H9 (cell line): Measurements from ENCODE around the gene ASF1B. TPM values are rescaled to one million over a fixed set of nuclear protein-coding genes. Genes with fewer than 3 reads are reported as not detected.

Source experiments
- DNase-seq: peaks from one replicate; pipeline ENCODE4 v3.0.0-alpha.2; 2017
- H2AFZ ChIP-seq: one replicate; pipeline ENCODE4 v1.6.1; 2013; ENCODE audit warnings: mild to moderate bottlenecking, low read length, control low read depth, moderate library complexity
- H2AK5ac ChIP-seq: 2 replicates; pipeline ENCODE4 v1.6.1; 2013; ENCODE audit warnings: low read length, control low read depth, mixed read lengths; ENCODE audit not compliant: insufficient read length
- H2BK120ac ChIP-seq: one replicate; pipeline ENCODE4 v1.6.1; 2013; ENCODE audit warnings: low read depth, mild to moderate bottlenecking, low read length, control low read depth, inconsistent platforms; ENCODE audit not compliant: poor library complexity, severe bottlenecking
- H2BK12ac ChIP-seq: 2 replicates; pipeline ENCODE4 v1.6.1; 2013; ENCODE audit warnings: low read length, control low read depth, mixed read lengths, low read depth; ENCODE audit not compliant: insufficient read length
- H2BK15ac ChIP-seq: 2 replicates; pipeline ENCODE4 v1.6.1; 2013; ENCODE audit warnings: low read depth, low read length, control low read depth
- H2BK20ac ChIP-seq: one replicate; pipeline ENCODE4 v1.6.1; 2013; ENCODE audit warnings: low read depth, mild to moderate bottlenecking, low read length, control low read depth, inconsistent platforms; ENCODE audit not compliant: poor library complexity, severe bottlenecking
- H2BK5ac ChIP-seq: 2 replicates; pipeline ENCODE4 v1.6.1; 2013; ENCODE audit warnings: low read length, control low read depth, mixed read lengths; ENCODE audit not compliant: insufficient read length
- H3K14ac ChIP-seq: 2 replicates; pipeline ENCODE4 v1.6.1; 2013; ENCODE audit warnings: low read length, control low read depth; ENCODE audit not compliant: insufficient read depth
- H3K18ac ChIP-seq: 2 replicates; pipeline ENCODE4 v1.6.1; 2013; ENCODE audit warnings: low read depth, mild to moderate bottlenecking, mixed read lengths, low read length, control low read depth; ENCODE audit not compliant: insufficient read length
- H3K23ac ChIP-seq: 2 replicates; pipeline ENCODE4 v1.6.1; 2013; ENCODE audit warnings: low read length, control low read depth, mixed read lengths, low read depth; ENCODE audit not compliant: insufficient read length
- H3K23me2 ChIP-seq: 2 replicates; pipeline ENCODE4 v1.6.1; 2013; ENCODE audit warnings: low read depth, mild to moderate bottlenecking, mixed read lengths, low read length, control low read depth; ENCODE audit not compliant: insufficient read length, poor library complexity, severe bottlenecking
- H3K27ac ChIP-seq: 2 replicates; pipeline ENCODE4 v1.5.1; 2013; ENCODE audit warnings: low read length, control low read depth, mixed read lengths, low read depth; ENCODE audit not compliant: insufficient read length
- H3K27me3 ChIP-seq: 2 replicates; pipeline ENCODE4 v1.6.1; 2013; ENCODE audit warnings: low read length, control low read depth, inconsistent platforms; ENCODE audit not compliant: insufficient read depth
- H3K4ac ChIP-seq: 2 replicates; pipeline ENCODE4 v1.6.1; 2013; ENCODE audit warnings: low read depth, mild to moderate bottlenecking, control low read depth, inconsistent platforms, low read length, moderate library complexity
- H3K4me1 ChIP-seq: 2 replicates; pipeline ENCODE4 v1.6.1; 2013; ENCODE audit warnings: low read length, control low read depth, inconsistent platforms; ENCODE audit not compliant: insufficient read depth
- H3K4me2 ChIP-seq: 2 replicates; pipeline ENCODE4 v1.6.1; 2013; ENCODE audit warnings: low read length, control low read depth, mixed read lengths; ENCODE audit not compliant: insufficient read length, insufficient read depth
- H3K56ac ChIP-seq: 2 replicates; pipeline ENCODE4 v1.6.1; 2013; ENCODE audit warnings: low read depth, mild to moderate bottlenecking, mixed read lengths, low read length, control low read depth; ENCODE audit not compliant: insufficient read length
- H3K79me1 ChIP-seq: 2 replicates; pipeline ENCODE4 v1.6.1; 2013; ENCODE audit warnings: low read depth, mild to moderate bottlenecking, moderate library complexity, low read length, control low read depth, inconsistent platforms; ENCODE audit not compliant: insufficient read depth, poor library complexity, severe bottlenecking
- H3K79me2 ChIP-seq: 2 replicates; pipeline ENCODE4 v1.6.1; 2013; ENCODE audit warnings: low read length, control low read depth, inconsistent platforms; ENCODE audit not compliant: insufficient read depth
- H3K9ac ChIP-seq: 2 replicates; pipeline ENCODE4 v1.6.1; 2013; ENCODE audit warnings: low read length, control low read depth, mixed read lengths; ENCODE audit not compliant: insufficient read length; ENCODE audit errors: extremely low read depth
- H3K9me3 ChIP-seq: one replicate; pipeline ENCODE4 v1.6.1; 2013; ENCODE audit warnings: low read depth, low read length, inconsistent platforms; ENCODE audit not compliant: control insufficient read depth
- H3T11ph ChIP-seq: one replicate; pipeline ENCODE4 v1.6.1; 2013; ENCODE audit warnings: mild to moderate bottlenecking, low read length, control low read depth, inconsistent platforms
- H4K20me1 ChIP-seq: one replicate; pipeline ENCODE4 v1.6.1; 2013; ENCODE audit not compliant: control insufficient read depth, insufficient read length, insufficient read depth
- H4K5ac ChIP-seq: 2 replicates; pipeline ENCODE4 v1.6.1; 2013; ENCODE audit warnings: low read depth, mild to moderate bottlenecking, mixed read lengths, low read length, control low read depth; ENCODE audit not compliant: insufficient read length
- H4K8ac ChIP-seq: replicated peaks from 2 replicates; pipeline ENCODE4 v1.6.1; 2013; ENCODE audit warnings: low read length, control low read depth, mixed read lengths, low read depth; ENCODE audit not compliant: insufficient read length
- H4K91ac ChIP-seq: 2 replicates; pipeline ENCODE4 v1.6.1; 2013; ENCODE audit warnings: low read depth, mild to moderate bottlenecking, moderate library complexity, mixed read lengths, low read length, control low read depth; ENCODE audit not compliant: insufficient read length
- H3K27ac Mint-ChIP-seq, 3 experiments: 2 replicates in 2 of 3; 3 replicates in 1 of 3; pipeline ENCODE4 v1.8.0; 2020 to 2021; ENCODE audit warnings: mixed read lengths in 3 of 3, mild to moderate bottlenecking in 1 of 3, moderate library complexity in 1 of 3
- H3K27me3 Mint-ChIP-seq: 2 replicates; pipeline ENCODE4 v1.8.0; 2021; ENCODE audit warnings: low read depth, mild to moderate bottlenecking, moderate library complexity, mixed read lengths
- H3K36me3 Mint-ChIP-seq, 3 experiments: 2 replicates in 2 of 3; 3 replicates in 1 of 3; pipeline ENCODE4 v1.8.0; 2020 to 2021; ENCODE audit warnings: low read depth in 3 of 3, mixed read lengths in 3 of 3; ENCODE audit not compliant: insufficient read depth in 1 of 3
- H3K4me1 Mint-ChIP-seq, 2 experiments: 2 replicates each; pipeline ENCODE4 v1.8.0; 2020; ENCODE audit warnings: mixed read lengths in 2 of 2
- H3K4me3 Mint-ChIP-seq, 2 experiments: 2 replicates in 1 of 2; 3 replicates in 1 of 2; pipeline ENCODE4 v1.8.0; 2020 to 2021; ENCODE audit warnings: mild to moderate bottlenecking in 2 of 2, mixed read lengths in 2 of 2, moderate library complexity in 1 of 2
- H3K9me3 Mint-ChIP-seq, 2 experiments: 2 replicates in 1 of 2; 3 replicates in 1 of 2; pipeline ENCODE4 v1.8.0; 2020; ENCODE audit warnings: mild to moderate bottlenecking in 2 of 2, mixed read lengths in 2 of 2, moderate library complexity in 1 of 2
- CTCF ChIP-seq: fragments of 200-600 bp; sonication (generic); conservative IDR thresholded peaks from 3 replicates; pipeline ENCODE4 v1.8.0; 2021; ENCODE audit warnings: antibody characterized with exemption, mild to moderate bottlenecking
- WGBS: extraction: QIAGEN DNeasy Blood & Tissue Kit; methylation state at CpG from one replicate; pipeline ENCODE4 v1.1.7; 2013; ENCODE audit warnings: missing lambda C conversion rate, low lambda C conversion rate, mixed read lengths; ENCODE audit not compliant: insufficient read length; ENCODE audit errors: extremely low coverage; 5-methylcytosine and 5-hydroxymethylcytosine counted together
- total RNA-seq: library from RNA; stranded (reverse); gene quantifications from 2 replicates; pipeline ENCODE4 v1.2.1, GENCODE V29; 2021

The ASF1B gene
- total RNA-seq, 1 experiment from 2014 or later, result 46.6 TPM

DNA sequence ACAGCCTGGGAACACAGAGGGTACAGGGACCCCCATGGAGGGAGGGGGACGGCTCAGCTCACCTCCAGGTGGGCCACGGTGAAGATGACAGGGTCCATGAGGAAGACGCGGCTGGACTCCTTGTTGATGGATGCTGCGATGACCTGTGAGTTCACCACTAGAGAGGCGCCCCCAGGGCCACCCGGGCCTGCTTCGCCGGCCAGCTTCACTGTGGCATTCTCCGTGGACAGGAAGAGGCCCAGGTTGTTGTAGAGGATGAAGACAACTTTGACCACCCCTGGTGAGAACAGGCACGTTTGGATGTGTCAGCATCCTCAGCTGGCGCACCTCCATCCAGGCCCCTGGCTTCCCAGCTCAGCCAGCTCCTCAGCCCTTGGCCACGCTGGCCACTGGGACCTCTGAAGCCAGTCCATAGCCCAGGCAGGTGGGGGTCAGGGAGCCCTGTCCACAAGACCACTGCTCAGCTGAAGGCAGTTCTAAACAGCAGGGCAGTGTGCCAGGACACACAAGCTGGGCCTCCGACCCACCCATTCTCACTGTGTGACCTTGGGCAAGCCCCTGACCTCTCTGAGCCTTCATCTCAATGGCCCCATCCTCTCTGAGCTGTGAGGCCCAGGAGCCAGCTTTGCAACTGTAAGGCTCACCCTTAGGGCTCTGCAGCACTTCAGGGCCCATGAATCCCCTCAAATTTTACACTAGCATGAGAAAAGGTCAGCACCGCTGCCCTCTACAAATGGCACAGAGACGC is 22.1 kb upstream of the ASF1B start:
- no peak overlapping the region for H3K4ac ChIP-seq
- no peak overlapping the region for H4K8ac ChIP-seq
- no peaks in the 10 kb centered on the region for H4K20me1 ChIP-seq
- no peak overlapping the region for H2BK12ac ChIP-seq
- no peaks in the 10 kb centered on the region for H3K79me1 ChIP-seq
- H2BK5ac ChIP-seq, result no peak overlapping the region
- no peaks in the 10 kb centered on the region for H3K9me3 Mint-ChIP-seq
- no peak overlapping the region for H3K14ac ChIP-seq
- no peak overlapping the region for H4K91ac ChIP-seq
- H2BK20ac ChIP-seq, result no peak overlapping the region
- no peaks in the 10 kb centered on the region for H3K27me3 ChIP-seq
- H3K27me3 Mint-ChIP-seq, result no peaks in the 10 kb centered on the region
- no peak overlapping the region for H2BK15ac ChIP-seq
- no peaks in the 10 kb centered on the region for H3K9me3 ChIP-seq
- H3K4me1 ChIP-seq, result no peaks in the 10 kb centered on the region
- no peak overlapping the region for H2BK120ac ChIP-seq
- H3T11ph ChIP-seq, result no peak overlapping the region
- no peaks in the 10 kb centered on the region for H3K4me1 Mint-ChIP-seq
- TF ChIP-seq CTCF, result no peak
- H3K23ac ChIP-seq, result no peak overlapping the region
- no peak overlapping the region for H2AFZ ChIP-seq
- no peak overlapping the region for H3K56ac ChIP-seq
- no peaks in the 10 kb centered on the region for H3K79me2 ChIP-seq
- H4K5ac ChIP-seq, result no peak overlapping the region
- H3K27ac Mint-ChIP-seq, result no peak overlapping the region; a peak in 2 of 7 replicates
- WGBS, result no CpG with 5 or more reads among the region's 16 CpGs
- H3K9ac ChIP-seq, result no peak overlapping the region
- no peaks in the 10 kb centered on the region for H3K23me2 ChIP-seq
- H3K36me3 Mint-ChIP-seq, result peaks cover 32 to 74% (median 66%) of the 10 kb centered on the region in 3 experiments; a peak in 6 of 7 replicates
- no peak for DNase-seq
- no peak overlapping the region for H2AK5ac ChIP-seq
- H3K18ac ChIP-seq, result no peak overlapping the region
- no peak overlapping the region for H3K4me2 ChIP-seq
- H3K4me3 Mint-ChIP-seq, result no peak overlapping the region
- no peak overlapping the region for H3K27ac ChIP-seq
